SK-N-SH treated with all-trans-retinoic acid at 6 μM for 48 hours (cell line): Measurements from ENCODE around the gene IKBKG.
A peak's percentile ranks its signal among the peaks of the same experiment; 100 is the strongest.

Experiments used
- ATAC-seq: fragments of 200-7000 bp; cut with Tn5 transposase; 3 replicates; pipeline ENCODE4 v1.9.1; 2020; ENCODE audit warnings: mild to moderate bottlenecking, moderate library complexity
- ARNTL ChIP-seq: fragments of 450-650 bp; formaldehyde crosslinking; IDR thresholded peaks from 2 replicates; pipeline ENCODE4 v1.5.0; 2020; ENCODE audit warnings: low read depth, mild to moderate bottlenecking, moderate library complexity, borderline replicate concordance
- BACH2 ChIP-seq: fragments of 250-450 bp; sonication (Bioruptor Pico); IDR thresholded peaks from 2 replicates; pipeline ENCODE4 v1.9.0; 2021; ENCODE audit warnings: mild to moderate bottlenecking, borderline replicate concordance
- CREB5 ChIP-seq: fragments of 250-450 bp; sonication (Bioruptor Pico); IDR thresholded peaks from 2 replicates; pipeline ENCODE4 v1.5.1; 2020; ENCODE audit warnings: low read depth, mild to moderate bottlenecking, moderate library complexity
- CSDC2 ChIP-seq: fragments of 250-450 bp; sonication (Bioruptor Pico); IDR thresholded peaks from 2 replicates; pipeline ENCODE4 v1.5.0; 2020; ENCODE audit warnings: mild to moderate bottlenecking, moderate library complexity
- CSRNP3 ChIP-seq: fragments of 250-450 bp; sonication (Bioruptor Pico); IDR thresholded peaks from 2 replicates; pipeline ENCODE4 v1.5.1; 2021; ENCODE audit warnings: mild to moderate bottlenecking, moderate library complexity
- ESRRG ChIP-seq: fragments of 250-450 bp; sonication (Bioruptor Pico); IDR thresholded peaks from 2 replicates; pipeline ENCODE4 v1.6.1; 2021; ENCODE audit warnings: mild to moderate bottlenecking
- GLIS3 ChIP-seq: fragments of 250-450 bp; sonication (Bioruptor Pico); IDR thresholded peaks from 2 replicates; pipeline ENCODE4 v1.5.0; 2020; ENCODE audit warnings: mild to moderate bottlenecking, moderate library complexity
- OSR1 ChIP-seq: fragments of 250-450 bp; sonication (Bioruptor Pico); IDR thresholded peaks from 2 replicates; pipeline ENCODE4 v1.8.0; 2022; ENCODE audit warnings: moderate library complexity, mild to moderate bottlenecking, inconsistent platforms
- PATZ1 ChIP-seq: fragments of 250-450 bp; sonication (Bioruptor Pico); IDR thresholded peaks from 2 replicates; pipeline ENCODE4 v1.8.0; 2020; ENCODE audit warnings: mild to moderate bottlenecking, moderate library complexity, borderline replicate concordance
- POU6F1 ChIP-seq: fragments of 250-450 bp; sonication (Bioruptor Pico); IDR thresholded peaks from 2 replicates; pipeline ENCODE4 v1.8.0; 2021; ENCODE audit warnings: low read depth, mild to moderate bottlenecking, moderate library complexity, borderline replicate concordance
- RARB ChIP-seq: fragments of 250-450 bp; sonication (Bioruptor Pico); IDR thresholded peaks from 2 replicates; pipeline ENCODE4 v1.8.0; 2021; ENCODE audit warnings: mild to moderate bottlenecking, moderate library complexity
- SNAI2 ChIP-seq: fragments of 250-450 bp; sonication (Bioruptor Pico); IDR thresholded peaks from 2 replicates; pipeline ENCODE4 v1.5.0; 2020; ENCODE audit warnings: mild to moderate bottlenecking, moderate library complexity
- TCF4 ChIP-seq: fragments of 250-450 bp; sonication (Bioruptor Pico); IDR thresholded peaks from 2 replicates; pipeline ENCODE4 v1.8.0; 2021; ENCODE audit warnings: mild to moderate bottlenecking, moderate library complexity, borderline replicate concordance
- TOX ChIP-seq: fragments of 250-450 bp; sonication (Bioruptor Pico); IDR thresholded peaks from 2 replicates; pipeline ENCODE4 v1.8.0; 2021; ENCODE audit warnings: mild to moderate bottlenecking, moderate library complexity, borderline replicate concordance
- TSHZ2 ChIP-seq: fragments of 250-450 bp; sonication (Bioruptor Pico); IDR thresholded peaks from 2 replicates; pipeline ENCODE4 v1.5.0; 2020; ENCODE audit warnings: mild to moderate bottlenecking, moderate library complexity
- ZC3H10 ChIP-seq: fragments of 250-450 bp; sonication (Bioruptor Pico); IDR thresholded peaks from 2 replicates; pipeline ENCODE4 v1.5.1; 2021; ENCODE audit warnings: mild to moderate bottlenecking, moderate library complexity
- ZFP3 ChIP-seq: fragments of 250-450 bp; sonication (Bioruptor Pico); IDR thresholded peaks from 2 replicates; pipeline ENCODE4 v1.5.0; 2020; ENCODE audit warnings: mild to moderate bottlenecking, moderate library complexity
- ZFP30 ChIP-seq: fragments of 450-650 bp; formaldehyde crosslinking; IDR thresholded peaks from 2 replicates; pipeline ENCODE4 v1.5.0; 2022; ENCODE audit warnings: mild to moderate bottlenecking, moderate library complexity
- ZNF565 ChIP-seq: fragments of 450-650 bp; formaldehyde crosslinking; conservative IDR thresholded peaks from 2 replicates; pipeline ENCODE4 v1.5.0; 2020; ENCODE audit warnings: low read depth, mild to moderate bottlenecking, moderate library complexity
- ZNF70 ChIP-seq: fragments of 450-650 bp; formaldehyde crosslinking; IDR thresholded peaks from 2 replicates; pipeline ENCODE4 v1.5.0; 2020; ENCODE audit warnings: mild to moderate bottlenecking, moderate library complexity
- ZNF8 ChIP-seq: fragments of 450-650 bp; formaldehyde crosslinking; IDR thresholded peaks from 2 replicates; pipeline ENCODE4 v1.5.0; 2020; ENCODE audit warnings: mild to moderate bottlenecking, moderate library complexity

Gene IKBKG

GRCh38 chrX:154603438-154604430 is 56.3 kb downstream of the IKBKG start:
- no peak for TF ChIP-seq ARNTL
- TF ChIP-seq RARB, result no peak
- no peak for TF ChIP-seq CSDC2 (CRISPR knock-in tag)
- TF ChIP-seq GLIS3 (CRISPR knock-in tag), result no peak
- no peak for TF ChIP-seq TCF4 (CRISPR knock-in tag)
- TF ChIP-seq ZNF565 (CRISPR knock-in tag), result no peak
- no peak for TF ChIP-seq ZFP3
- TF ChIP-seq TOX (CRISPR knock-in tag), result no peak
- no peak for TF ChIP-seq CREB5
- no peak for TF ChIP-seq ZFP30
- no peak for TF ChIP-seq ZC3H10 (CRISPR knock-in tag)
- TF ChIP-seq OSR1, result no peak
- TF ChIP-seq SNAI2 (CRISPR knock-in tag), result no peak
- TF ChIP-seq BACH2, result no peak
- TF ChIP-seq TSHZ2, result no peak
- no peak for TF ChIP-seq ZNF8 (CRISPR knock-in tag)
- TF ChIP-seq POU6F1 (CRISPR knock-in tag), result no peak
- no peak for TF ChIP-seq ZNF70 (CRISPR knock-in tag)
- no peak for TF ChIP-seq CSRNP3
- TF ChIP-seq PATZ1 (CRISPR knock-in tag), result no peak
- peak; percentile 90 for ATAC-seq

- no peak for ATAC-seq
- no peak for TF ChIP-seq PATZ1 (CRISPR knock-in tag)
- no peak for TF ChIP-seq ARNTL
- no peak for TF ChIP-seq TOX (CRISPR knock-in tag)
- TF ChIP-seq CREB5, result no peak
- TF ChIP-seq TSHZ2, result no peak
- TF ChIP-seq ZNF8 (CRISPR knock-in tag), result no peak
- no peak for TF ChIP-seq GLIS3 (CRISPR knock-in tag)
- no peak for TF ChIP-seq ESRRG (CRISPR knock-in tag)
- no peak for TF ChIP-seq SNAI2 (CRISPR knock-in tag)
- no peak for TF ChIP-seq POU6F1 (CRISPR knock-in tag)
- no peak for TF ChIP-seq CSDC2 (CRISPR knock-in tag)
Measured at GRCh38 chrX:154605566-154605965, 58.1 kb downstream of the IKBKG start.
